Astrocyte (in vitro differentiated cells and primary cell): ENCODE measurements around the gene SHB.

Experiments used
- CTCF ChIP-seq: IDR thresholded peaks from 2 replicates; pipeline ENCODE4 v1.5.1; 2011; ENCODE audit warnings: low read depth, mild to moderate bottlenecking, inconsistent platforms, low read length, moderate library complexity; ENCODE audit not compliant: insufficient read depth
- EZH2 ChIP-seq: IDR thresholded peaks from 2 replicates; pipeline ENCODE4 v1.6.1; 2012; ENCODE audit warnings: mild to moderate bottlenecking, low read length, inconsistent platforms; ENCODE audit not compliant: insufficient read depth

GRCh38 chr9:37971691-37972090 lies 97.3 kb downstream of the SHB start:
- TF ChIP-seq CTCF (no peak), EZH2 (no peak)
